CD8-positive, alpha-beta memory T cell (primary cell): ENCODE measurements around the gene PLA2G6. TPM values are rescaled to one million over a fixed set of nuclear protein-coding genes. Genes with fewer than 3 reads are reported as not detected.

Source experiments
- CTCF ChIA-PET: fragments of 350-600 bp; sonication (Branson Sonifier 250); formaldehyde crosslinking; loops from one replicate; lab custom pipeline; 2021; ENCODE audit warnings: antibody characterized with exemption; lab: Charles Lee
- POLR2A ChIA-PET: fragments of 350-600 bp; sonication (Branson Sonifier 250); formaldehyde crosslinking; loops from one replicate; lab custom pipeline; 2021; ENCODE audit warnings: antibody characterized with exemption; lab: Charles Lee
- DNase-seq, 5 donors: peaks; one replicate each; pipeline versions ENCODE4 v3.0.0 to v3.0.0-alpha.2; 2020 to 2022; ENCODE audit warnings: mixed read lengths in 1 of 5
- H3K27ac ChIP-seq: one replicate; pipeline ENCODE4 v1.7.0; 2013; ENCODE audit warnings: low read depth, mild to moderate bottlenecking, low read length, moderate library complexity
- H3K27me3 ChIP-seq: 2 replicates; pipeline ENCODE4 v1.7.0; 2013; ENCODE audit warnings: low read length, mild to moderate bottlenecking; ENCODE audit not compliant: insufficient read depth, poor library complexity, severe bottlenecking
- H3K36me3 ChIP-seq: 2 replicates; pipeline ENCODE4 v1.7.0; 2013; ENCODE audit warnings: mild to moderate bottlenecking, low read length, moderate library complexity; ENCODE audit not compliant: insufficient read depth
- H3K4me1 ChIP-seq: 2 replicates; pipeline ENCODE4 v1.7.0; 2013; ENCODE audit warnings: mild to moderate bottlenecking, low read length, moderate library complexity; ENCODE audit not compliant: insufficient read depth
- H3K4me3 ChIP-seq: 2 replicates; pipeline ENCODE4 v1.7.0; 2013; ENCODE audit warnings: mild to moderate bottlenecking, low read length
- H3K9me3 ChIP-seq: 2 replicates; pipeline ENCODE4 v1.7.0; 2013; ENCODE audit warnings: mild to moderate bottlenecking, low read length
- H3K27ac Mint-ChIP-seq, 8 donors: one replicate each; pipeline ENCODE4 v1.8.0; 2020 to 2021; ENCODE audit warnings: mixed read lengths in 8 of 8, mild to moderate bottlenecking in 6 of 8, inconsistent platforms in 3 of 8, moderate library complexity in 3 of 8
- H3K27me3 Mint-ChIP-seq, 2 donors: one replicate each; pipeline ENCODE4 v1.8.0; 2020 to 2021; ENCODE audit warnings: mixed read lengths in 2 of 2, mild to moderate bottlenecking in 1 of 2, moderate library complexity in 1 of 2
- H3K36me3 Mint-ChIP-seq, 3 donors: one replicate each; pipeline ENCODE4 v1.8.0; 2020 to 2021; ENCODE audit warnings: mixed read lengths in 3 of 3, inconsistent platforms in 1 of 3, mild to moderate bottlenecking in 1 of 3
- H3K4me1 Mint-ChIP-seq, 3 donors: one replicate each; pipeline ENCODE4 v1.8.0; 2020 to 2021; ENCODE audit warnings: mixed read lengths in 3 of 3, inconsistent platforms in 1 of 3, mild to moderate bottlenecking in 1 of 3
- H3K4me3 Mint-ChIP-seq, 7 donors: one replicate each; pipeline ENCODE4 v1.8.0; 2020 to 2021; ENCODE audit warnings: mixed read lengths in 7 of 7, mild to moderate bottlenecking in 6 of 7, moderate library complexity in 4 of 7, inconsistent platforms in 2 of 7
- H3K9me3 Mint-ChIP-seq, 5 donors: one replicate each; pipeline ENCODE4 v1.8.0; 2020 to 2022; ENCODE audit warnings: mixed read lengths in 5 of 5, mild to moderate bottlenecking in 3 of 5, moderate library complexity in 2 of 5, inconsistent platforms in 1 of 5
- polyA plus RNA-seq: library from polyadenylated mRNA; unstranded; fragments of 300-500 nt; fragmentation: Illumina TruSeq; gene quantifications from one replicate; pipeline ENCODE4 v1.2.3, GENCODE V29; 2021
- total RNA-seq, 2 experiments: library from RNA; stranded (reverse); gene quantifications; one replicate each; pipeline ENCODE4 v1.2.3, GENCODE V29; 2021

The PLA2G6 gene
- total and polyA plus RNA-seq, 3 experiments from 2014 or later: 5.6 to 34.1 (median 33.0) TPM

DNA sequence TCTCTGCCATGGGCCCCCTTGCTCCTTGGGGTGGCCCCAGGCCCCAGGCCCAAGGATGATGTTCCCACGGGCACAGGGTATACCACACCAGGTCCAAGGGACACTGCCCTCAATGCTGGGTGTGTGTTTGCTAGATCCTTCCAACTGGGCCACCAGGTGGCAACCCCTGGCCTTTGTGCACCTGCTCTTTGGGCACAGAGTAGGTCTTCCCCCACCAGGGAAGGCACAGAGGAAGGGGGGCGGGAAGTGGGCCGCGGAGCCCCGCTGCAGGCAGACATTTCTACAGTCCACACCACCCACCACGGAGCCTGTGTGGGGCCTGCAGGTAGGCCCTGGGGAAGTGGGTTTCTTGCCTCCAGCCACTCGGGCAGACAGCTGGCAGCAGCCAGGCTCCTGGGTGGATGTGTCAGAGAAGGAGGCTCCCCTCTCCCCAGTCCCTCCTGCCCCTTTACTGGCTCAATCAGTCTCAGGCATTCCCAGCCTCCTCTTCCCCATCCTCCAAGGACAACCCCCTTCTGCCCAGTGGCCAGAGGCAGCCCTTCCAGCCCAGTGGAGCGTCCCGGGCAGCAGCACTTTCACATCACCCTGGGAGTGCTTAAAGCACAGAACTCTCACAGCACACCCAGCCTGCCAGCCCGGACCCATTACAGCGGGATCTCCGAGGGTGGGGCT lies 41.8 kb upstream of the PLA2G6 start:
- Mint-ChIP-seq H3K36me3 (peaks cover 0 to 50% (median 0%) of the 10 kb centered on the region in 3 donors), H3K27me3 (no peaks in the 10 kb centered on the region), H3K4me1 (peaks cover 7 to 12% (median 11%) of the 10 kb centered on the region in 3 donors), H3K4me3 (no peak overlapping the region), H3K27ac (peak overlapping the region in 2 of 8 donors; percentile 27 to 57), H3K9me3 (no peaks in the 10 kb centered on the region)
- POLR2A ChIA-PET: no interaction called here
- Histone ChIP-seq H3K4me1 (peaks cover 6% of the 10 kb centered on the region), H3K36me3 (no peaks in the 10 kb centered on the region), H3K9me3 (no peaks in the 10 kb centered on the region), H3K27ac (no peak overlapping the region), H3K27me3 (no peaks in the 10 kb centered on the region), H3K4me3 (no peak overlapping the region)
- DNase-seq: no peak
- CTCF ChIA-PET: no interaction called here

DNA sequence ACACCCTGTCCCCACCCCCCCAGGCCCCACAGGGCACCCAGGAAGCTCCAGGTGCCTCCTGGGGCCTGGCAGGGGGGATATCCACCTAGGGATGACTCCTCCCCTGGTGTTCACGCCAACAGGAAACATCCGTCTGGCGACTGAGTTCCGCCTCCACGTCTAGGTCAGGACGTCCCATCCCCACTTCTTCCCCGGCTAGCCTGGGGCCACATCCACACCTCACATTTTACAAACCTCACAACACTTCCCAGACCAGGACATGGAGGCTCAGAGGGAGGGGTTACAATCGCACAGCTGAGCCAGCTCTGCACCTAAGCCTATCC lies 41.1 kb upstream of the PLA2G6 start:
- H3K36me3 ChIP-seq: no peaks in the 10 kb centered on the region
- peaks cover 0 to 48% (median 0%) of the 10 kb centered on the region in 3 donors for H3K36me3 Mint-ChIP-seq
- no peaks in the 10 kb centered on the region for H3K9me3 Mint-ChIP-seq
- POLR2A ChIA-PET: no interaction called here
- no peaks in the 10 kb centered on the region for H3K27me3 Mint-ChIP-seq
- no peak overlapping the region for H3K27ac ChIP-seq
- no peak overlapping the region for H3K4me3 Mint-ChIP-seq
- H3K9me3 ChIP-seq: no peaks in the 10 kb centered on the region
- CTCF ChIA-PET: no interaction called here
- H3K27ac Mint-ChIP-seq: peak overlapping the region in 1 of 8 donors; percentile 14
- no peak for DNase-seq
- peaks cover 6% of the 10 kb centered on the region for H3K4me1 ChIP-seq
- no peak overlapping the region for H3K4me3 ChIP-seq
- peaks cover 12 to 18% (median 18%) of the 10 kb centered on the region in 3 donors for H3K4me1 Mint-ChIP-seq
- no peaks in the 10 kb centered on the region for H3K27me3 ChIP-seq

DNA sequence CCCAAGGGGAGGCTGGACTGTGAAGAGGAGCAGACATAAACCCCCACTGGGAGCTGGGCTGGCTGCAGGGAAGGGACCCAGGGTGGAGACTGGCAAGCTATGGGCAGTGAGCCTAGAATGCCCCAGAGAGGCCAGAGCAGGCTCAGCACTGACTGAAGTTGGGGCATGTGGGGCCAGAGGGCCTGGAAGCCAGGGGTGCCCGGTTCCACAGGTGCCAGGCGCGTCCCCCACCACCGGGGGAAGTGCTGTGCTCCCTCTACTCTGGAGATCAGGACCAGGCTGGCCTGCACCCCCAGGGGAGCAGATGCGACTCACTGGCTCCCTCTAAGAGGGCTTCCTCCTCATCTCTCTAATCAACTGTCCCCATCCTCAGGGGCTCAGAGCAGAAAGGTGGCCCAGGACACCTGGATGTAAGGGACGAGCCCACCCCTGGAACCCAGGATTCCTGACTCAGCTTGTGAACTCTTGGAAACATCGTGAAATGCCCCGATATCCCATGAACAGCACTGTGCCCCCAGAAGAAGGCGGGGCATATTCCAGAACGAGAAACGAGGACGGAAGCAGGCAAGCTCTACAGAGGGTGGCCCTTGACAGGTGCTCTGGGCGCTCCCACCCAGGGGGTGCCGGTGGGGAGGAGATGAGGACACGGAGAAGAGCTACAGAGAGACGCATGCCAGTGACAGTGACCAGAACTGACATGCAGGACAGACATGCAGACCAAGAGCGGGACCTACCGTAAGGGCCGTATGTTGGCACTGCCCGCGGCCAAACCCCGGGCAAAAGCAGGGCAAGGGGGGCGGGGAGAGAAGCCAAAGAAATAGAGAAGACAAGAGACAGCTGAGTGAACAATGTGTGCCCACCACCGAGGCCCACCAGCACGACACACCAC lies 40.5 kb upstream of the PLA2G6 start:
- POLR2A ChIA-PET: no interaction called here
- H3K36me3 ChIP-seq: no peaks in the 10 kb centered on the region
- H3K27ac ChIP-seq: no peak overlapping the region
- H3K4me1 ChIP-seq: peaks cover 6% of the 10 kb centered on the region
- Mint-ChIP-seq H3K36me3 (peaks cover 0 to 44% (median 0%) of the 10 kb centered on the region in 3 donors), H3K27ac (peak overlapping the region in 5 of 8 donors; percentile 17 to 85 (median 45)), H3K9me3 (no peaks in the 10 kb centered on the region), H3K27me3 (no peaks in the 10 kb centered on the region), H3K4me3 (no peak overlapping the region), H3K4me1 (peaks cover 12 to 19% (median 18%) of the 10 kb centered on the region in 3 donors)
- no peak for DNase-seq
- H3K27me3 ChIP-seq: no peaks in the 10 kb centered on the region
- no peak overlapping the region for H3K4me3 ChIP-seq
- no peaks in the 10 kb centered on the region for H3K9me3 ChIP-seq
- CTCF ChIA-PET: no interaction called here

DNA sequence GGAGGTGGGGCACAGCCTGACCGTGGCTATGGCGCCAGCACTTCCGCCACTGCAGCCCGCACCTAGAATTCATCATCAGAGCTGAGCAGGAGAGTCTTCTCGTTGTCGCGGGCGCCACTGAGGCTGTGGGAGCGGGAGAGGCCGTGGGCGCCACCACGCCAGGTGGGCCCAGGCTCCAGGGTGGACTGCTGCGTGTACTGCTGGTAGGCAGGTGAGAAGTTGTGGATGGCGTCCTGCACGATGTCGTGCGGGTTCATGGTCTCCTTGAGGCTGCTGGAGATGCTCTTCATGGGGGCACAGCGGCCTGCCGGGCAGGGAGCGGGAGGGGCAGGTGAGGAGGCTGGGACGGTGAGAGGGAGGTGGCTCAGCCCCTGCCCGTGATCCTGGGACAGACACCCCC lies 39.8 kb upstream of the PLA2G6 start:
- Histone ChIP-seq H3K4me1 (peaks cover 6% of the 10 kb centered on the region), H3K27me3 (no peaks in the 10 kb centered on the region), H3K36me3 (no peaks in the 10 kb centered on the region), H3K27ac (no peak overlapping the region), H3K9me3 (no peaks in the 10 kb centered on the region), H3K4me3 (no peak overlapping the region)
- Mint-ChIP-seq H3K36me3 (peaks cover 0 to 44% (median under 1%) of the 10 kb centered on the region in 3 donors), H3K4me1 (peaks cover 12 to 21% (median 19%) of the 10 kb centered on the region in 3 donors), H3K27ac (peak overlapping the region in 2 of 8 donors; percentile 33 to 51), H3K4me3 (no peak overlapping the region), H3K9me3 (no peaks in the 10 kb centered on the region), H3K27me3 (no peaks in the 10 kb centered on the region)
- no peak for DNase-seq
- CTCF ChIA-PET: no interaction called here
- POLR2A ChIA-PET: no interaction called here

DNA sequence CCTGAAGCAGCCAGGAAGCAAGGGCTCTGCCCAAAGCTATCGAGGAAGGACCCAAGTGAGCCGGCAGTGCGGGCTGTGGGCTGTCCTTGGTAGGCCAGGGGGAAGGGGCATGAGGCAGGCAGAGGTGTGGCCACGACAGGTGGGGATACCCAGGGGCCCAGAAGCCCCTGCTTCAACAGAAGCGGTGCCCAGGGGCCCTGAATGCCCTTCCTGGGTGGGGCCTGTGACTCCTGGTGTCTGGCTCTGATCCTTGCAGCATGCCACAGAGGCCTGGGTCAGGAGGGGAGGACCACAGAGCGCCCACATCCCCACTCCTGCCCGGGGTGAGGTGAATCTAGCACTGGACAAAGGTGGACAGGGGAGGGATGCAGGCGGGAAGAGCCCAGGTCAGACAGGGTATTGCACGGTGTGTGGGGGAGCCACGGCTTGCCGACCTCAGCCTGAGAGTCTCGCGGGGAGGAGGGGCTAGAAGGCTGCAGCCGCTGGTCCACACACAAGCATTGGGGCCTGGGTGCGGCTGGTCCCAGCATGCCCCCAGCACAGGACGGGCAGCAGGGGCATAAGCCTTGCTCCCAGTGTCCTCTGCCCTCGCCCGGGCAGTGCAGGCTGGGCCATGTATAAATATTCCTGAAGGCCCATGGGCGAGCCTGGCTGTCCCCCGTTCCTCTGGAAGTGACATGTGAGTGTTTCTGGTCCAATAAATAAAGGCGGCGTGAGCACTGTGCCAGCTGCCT lies 39.2 kb upstream of the PLA2G6 start:
- ChIA-PET CTCF (no interaction called here), POLR2A (no interaction called here)

DNA sequence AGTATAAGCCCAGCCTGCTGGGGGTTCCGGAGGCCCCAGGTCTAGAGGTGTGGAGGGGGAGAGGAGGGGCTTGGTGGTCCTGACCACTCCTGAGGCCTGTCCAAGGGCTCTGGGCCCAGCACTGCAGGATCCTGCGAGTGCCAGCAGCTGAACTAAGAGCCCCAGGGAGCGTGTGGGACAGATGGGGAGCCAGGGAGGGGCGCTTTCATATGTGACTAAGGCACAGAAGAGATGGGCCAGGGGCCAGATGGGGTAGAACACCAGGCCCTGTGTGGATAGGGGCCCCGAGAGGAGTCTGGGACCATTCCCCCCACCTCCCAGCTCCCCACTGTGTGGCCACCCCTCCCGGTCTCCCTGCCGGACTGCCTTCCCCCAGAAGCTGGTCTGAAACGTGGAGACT lies 38.5 kb upstream of the PLA2G6 start:
- peak overlapping the region in 5 of 8 donors; percentile 39 to 83 (median 66) for H3K27ac Mint-ChIP-seq
- POLR2A ChIA-PET: no interaction called here
- H3K4me3 Mint-ChIP-seq: no peak overlapping the region
- CTCF ChIA-PET: interaction anchor here (1.3 kb wide), 1 partner anchor 106 kb away, joined by 4 read pairs; no protein-coding TSS in a partner anchor
- no peak for DNase-seq
- Histone ChIP-seq H3K9me3 (no peaks in the 10 kb centered on the region), H3K4me3 (no peak overlapping the region), H3K36me3 (no peaks in the 10 kb centered on the region), H3K27ac (no peak overlapping the region), H3K27me3 (no peaks in the 10 kb centered on the region), H3K4me1 (peaks cover 6% of the 10 kb centered on the region)
- H3K4me1 Mint-ChIP-seq: peaks cover 13 to 22% (median 20%) of the 10 kb centered on the region in 3 donors
- H3K36me3 Mint-ChIP-seq: peaks cover 0 to 36% (median 2%) of the 10 kb centered on the region in 3 donors
- H3K27me3 Mint-ChIP-seq: no peaks in the 10 kb centered on the region
- H3K9me3 Mint-ChIP-seq: no peaks in the 10 kb centered on the region

More for the DNA sequence above, 39.2 kb upstream of the PLA2G6 start:
- no peaks in the 10 kb centered on the region for H3K9me3 Mint-ChIP-seq
- Histone ChIP-seq H3K9me3 (no peaks in the 10 kb centered on the region), H3K36me3 (no peaks in the 10 kb centered on the region), H3K27ac (no peak overlapping the region), H3K4me3 (no peak overlapping the region), H3K4me1 (peaks cover 6% of the 10 kb centered on the region), H3K27me3 (no peaks in the 10 kb centered on the region)
- peaks cover 12 to 21% (median 19%) of the 10 kb centered on the region in 3 donors for H3K4me1 Mint-ChIP-seq
- no peaks in the 10 kb centered on the region for H3K27me3 Mint-ChIP-seq
- no peak for DNase-seq
- no peak overlapping the region for H3K4me3 Mint-ChIP-seq
- peak overlapping the region in 3 of 8 donors; percentile 33 to 70 (median 51) for H3K27ac Mint-ChIP-seq
- peaks cover 0 to 43% (median 2%) of the 10 kb centered on the region in 3 donors for H3K36me3 Mint-ChIP-seq

DNA sequence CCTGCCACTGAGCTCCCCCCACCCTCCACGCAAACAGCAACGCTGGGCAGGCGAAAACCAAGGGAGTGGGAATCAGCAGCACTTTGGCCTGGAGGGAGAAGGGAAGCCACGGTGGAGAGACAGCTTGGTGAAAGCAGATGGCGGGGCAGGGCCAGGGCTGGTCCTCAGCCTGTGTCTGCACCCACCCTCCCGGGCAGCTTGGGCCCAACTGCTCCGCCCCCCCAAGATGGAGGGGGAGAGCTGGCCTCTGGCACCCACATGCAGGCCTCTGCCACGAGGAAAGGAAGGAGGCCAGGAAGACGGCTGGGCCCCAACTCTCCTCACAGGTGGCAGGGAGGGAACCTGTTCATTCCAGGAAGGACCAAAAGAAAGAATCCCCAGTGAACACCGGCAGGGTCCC lies 38.0 kb upstream of the PLA2G6 start:
- ChIA-PET POLR2A (no interaction called here), CTCF (interaction anchor here (1.3 kb wide), 1 partner anchor 105 kb away, joined by 4 read pairs; no protein-coding TSS in a partner anchor)
- H3K9me3 Mint-ChIP-seq: no peaks in the 10 kb centered on the region
- DNase-seq: no peak
- H3K27ac Mint-ChIP-seq: peak overlapping the region; percentile 59 to 91 (median 69)
- Histone ChIP-seq H3K27ac (no peak overlapping the region), H3K9me3 (no peaks in the 10 kb centered on the region), H3K27me3 (no peaks in the 10 kb centered on the region), H3K4me3 (no peak overlapping the region), H3K36me3 (no peaks in the 10 kb centered on the region), H3K4me1 (peaks cover 6% of the 10 kb centered on the region)
- H3K4me3 Mint-ChIP-seq: no peak overlapping the region
- H3K36me3 Mint-ChIP-seq: peaks cover 0 to 31% (median 2%) of the 10 kb centered on the region in 3 donors
- H3K27me3 Mint-ChIP-seq: no peaks in the 10 kb centered on the region
- H3K4me1 Mint-ChIP-seq: peaks cover 16 to 27% (median 23%) of the 10 kb centered on the region in 3 donors
